GM18508 (cell line): ENCODE results near the gene SLC38A2.

Source experiments
- ATAC-seq: cut with Tn5 transposase; IDR thresholded peaks from one replicate; pipeline ENCODE4 v1.9.1; 2021; ENCODE audit warnings: moderate number of reproducible peaks; ENCODE audit not compliant: insufficient read depth, unreplicated experiment

SLC38A2 gene

GRCh38 chr12:46396826-46397225, 24.3 kb upstream of the SLC38A2 start:
- ATAC-seq, result no peak

DNA sequence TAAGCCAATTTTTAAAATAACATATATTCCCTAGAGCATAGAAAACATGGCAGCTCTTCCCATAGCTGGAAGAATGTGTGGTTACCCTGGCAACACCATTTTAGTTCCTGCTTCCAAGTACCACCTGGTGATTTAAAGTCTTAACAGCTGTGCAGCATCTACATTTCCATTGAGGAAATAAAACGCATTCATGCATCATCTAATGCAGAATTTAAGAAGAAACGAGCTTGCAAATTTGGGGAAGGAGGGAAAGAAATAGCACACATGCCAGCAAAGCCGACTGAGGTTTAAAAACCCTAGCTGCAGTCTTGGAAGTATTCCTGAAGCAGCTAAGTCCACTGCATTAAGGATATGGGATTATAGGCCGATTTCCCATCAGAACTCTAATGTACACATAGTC, 22.8 kb upstream of the SLC38A2 start:
- ATAC-seq, result no peak

DNA sequence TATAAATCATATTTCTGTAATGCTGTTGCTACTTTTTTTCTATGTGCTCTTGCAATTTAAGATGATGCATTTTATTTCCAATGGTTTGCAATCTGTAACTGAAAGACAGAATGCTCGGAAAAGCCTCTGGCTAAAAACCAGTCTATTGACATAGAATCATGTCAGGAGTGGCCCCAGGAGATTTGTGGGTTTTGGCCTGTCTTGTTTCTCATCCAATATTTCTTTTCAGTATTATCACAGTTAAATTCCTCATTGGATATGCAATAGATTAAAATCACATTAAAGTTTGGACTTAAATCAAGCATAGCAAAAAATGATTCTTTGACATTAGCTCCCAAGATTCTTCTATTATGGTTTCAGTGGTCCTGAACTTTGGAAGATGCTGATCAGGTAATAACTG, 19.1 kb upstream of the SLC38A2 start:
- ATAC-seq, result no peak

GRCh38 chr12:46390881-46391280, 18.3 kb upstream of the SLC38A2 start:
- no peak for ATAC-seq

DNA sequence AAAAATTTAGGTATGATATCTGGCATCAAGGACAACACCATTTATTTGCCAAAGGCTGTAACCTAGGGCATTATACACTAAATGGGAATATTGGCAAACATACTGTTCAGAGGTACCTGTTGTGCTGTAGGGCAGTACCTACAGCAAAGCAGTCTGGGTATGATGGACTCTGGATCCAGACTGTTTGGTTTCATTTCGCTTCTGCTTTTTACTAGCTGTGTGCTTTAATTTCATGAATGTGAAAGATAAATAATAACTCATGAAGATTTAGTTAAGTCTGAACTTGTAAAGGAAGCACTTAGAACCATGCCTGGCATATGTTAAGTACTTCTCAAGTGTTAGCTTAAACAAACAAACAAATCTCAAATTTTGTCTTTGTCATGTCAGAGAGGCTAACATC, 17.7 kb upstream of the SLC38A2 start:
- ATAC-seq, result no peak

GRCh38 chr12:46389031-46389616, 16.6 kb upstream of the SLC38A2 start:
- no peak for ATAC-seq

DNA sequence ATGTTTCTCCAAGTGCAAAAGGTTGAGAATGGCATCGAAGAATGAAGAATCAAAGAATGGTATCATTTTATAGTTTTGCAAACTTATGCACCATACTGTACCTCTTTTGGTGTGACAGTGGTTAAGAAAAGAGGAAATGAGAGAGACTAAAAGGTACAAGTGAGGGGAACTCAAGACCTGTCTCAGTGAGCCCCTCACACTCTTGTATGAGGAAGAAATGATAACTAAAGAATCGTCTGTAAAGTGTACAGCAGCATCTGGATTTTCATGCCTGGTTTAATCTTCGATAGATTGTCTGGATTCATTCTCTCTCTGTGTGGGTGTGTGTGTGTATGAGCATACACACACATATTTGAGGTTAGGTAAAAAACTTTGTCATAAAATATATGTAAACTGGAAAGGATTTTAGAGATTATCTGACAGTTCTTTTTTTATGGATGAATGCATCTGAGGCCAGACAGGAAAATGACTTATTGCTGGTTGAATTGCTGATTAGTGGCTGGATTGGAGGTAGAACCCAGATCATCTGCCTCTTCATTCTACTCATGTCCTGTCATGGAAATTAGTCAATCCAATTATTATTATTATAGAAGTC, 16.0 kb upstream of the SLC38A2 start:
- peak; percentile 70 for ATAC-seq

GRCh38 chr12:46387670-46388069, 15.1 kb upstream of the SLC38A2 start:
- ATAC-seq, result no peak

GRCh38 chr12:46386877-46387629, 14.5 kb upstream of the SLC38A2 start:
- ATAC-seq, result no peak

GRCh38 chr12:46386360-46386867, 13.8 kb upstream of the SLC38A2 start:
- ATAC-seq, result no peak

- ATAC-seq, result no peak
These were observed 12.9 kb upstream of the SLC38A2 start for GRCh38 chr12:46385438-46385837.

DNA sequence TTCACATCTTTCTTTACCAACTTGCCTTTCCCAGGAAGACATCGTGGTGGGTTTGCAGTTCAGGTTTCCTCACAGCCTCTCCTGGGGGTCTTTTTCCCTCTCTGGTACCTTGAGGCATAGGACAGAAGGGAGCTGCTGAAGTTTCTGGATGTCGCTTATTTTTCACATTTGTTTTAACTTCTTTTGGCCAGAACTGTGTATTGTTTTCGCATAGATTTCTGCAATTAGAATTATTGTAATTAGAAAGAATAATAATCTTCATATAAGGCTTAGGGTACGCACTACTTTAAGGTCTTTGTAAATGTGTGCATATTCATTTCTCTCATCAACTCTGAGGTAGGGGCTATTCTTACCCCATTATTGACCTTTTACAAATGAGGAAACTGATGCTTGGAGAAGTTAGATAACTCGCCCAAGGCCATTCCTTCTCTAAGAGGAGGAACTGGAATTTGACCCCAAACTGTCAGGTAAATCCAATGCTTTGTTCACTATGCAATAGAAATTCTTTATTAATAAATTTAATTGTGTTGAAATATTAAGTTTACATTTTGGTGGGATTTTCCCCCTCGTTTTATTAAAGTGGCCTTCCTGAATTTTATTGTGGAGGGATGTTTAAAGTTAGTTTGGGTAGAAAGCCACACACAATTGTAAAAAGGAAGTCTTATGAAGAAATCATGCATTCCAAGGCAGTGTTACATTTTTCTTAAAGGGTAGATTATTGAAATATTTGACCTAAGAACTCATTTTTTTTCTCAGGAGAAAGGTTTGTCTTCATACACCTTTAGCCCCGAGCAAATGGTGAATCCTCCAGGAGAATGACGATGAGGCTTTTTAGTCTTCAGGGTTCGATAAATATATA, 12.1 kb upstream of the SLC38A2 start:
- ATAC-seq, result no peak

GRCh38 chr12:46383654-46384450, 11.3 kb upstream of the SLC38A2 start:
- peak; percentile 24 for ATAC-seq

DNA sequence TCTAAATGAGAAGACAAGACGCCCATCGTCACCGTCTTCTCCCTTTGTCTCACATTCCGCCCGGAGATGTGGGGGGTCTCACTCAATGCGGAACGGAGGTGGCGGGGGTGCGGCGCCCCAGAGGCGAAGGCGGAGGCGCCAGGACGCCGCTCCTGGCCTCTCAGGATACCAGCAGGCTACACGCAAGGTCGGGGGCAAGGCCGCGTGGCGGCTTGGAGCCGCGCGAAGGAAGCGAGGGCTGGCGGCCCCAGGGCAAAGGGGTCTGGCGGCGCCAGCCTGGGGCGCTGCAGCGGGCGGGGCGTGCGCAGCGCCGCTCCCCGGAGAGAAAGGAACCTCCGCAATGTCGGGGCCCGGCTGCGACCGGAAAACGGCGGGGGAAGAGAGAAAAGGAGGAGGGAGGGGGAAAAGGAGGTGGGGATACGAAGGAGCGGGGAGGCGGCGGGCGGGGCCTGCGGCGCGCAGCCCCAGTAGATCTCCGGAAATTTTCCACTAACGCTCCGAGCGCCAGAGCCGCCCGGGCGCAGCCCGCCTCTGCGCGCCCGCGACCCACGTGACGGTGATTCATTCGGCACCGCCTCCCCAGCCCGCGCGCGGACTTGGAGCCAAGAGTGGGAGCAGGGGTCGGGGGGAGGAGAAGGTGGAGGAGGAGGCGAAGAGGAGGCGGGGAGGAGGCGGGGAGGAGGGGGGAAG, 10.5 kb upstream of the SLC38A2 start:
- peak; percentile 42 for ATAC-seq

- no peak for ATAC-seq
These were observed 9.9 kb upstream of the SLC38A2 start for GRCh38 chr12:46382408-46382963.

DNA sequence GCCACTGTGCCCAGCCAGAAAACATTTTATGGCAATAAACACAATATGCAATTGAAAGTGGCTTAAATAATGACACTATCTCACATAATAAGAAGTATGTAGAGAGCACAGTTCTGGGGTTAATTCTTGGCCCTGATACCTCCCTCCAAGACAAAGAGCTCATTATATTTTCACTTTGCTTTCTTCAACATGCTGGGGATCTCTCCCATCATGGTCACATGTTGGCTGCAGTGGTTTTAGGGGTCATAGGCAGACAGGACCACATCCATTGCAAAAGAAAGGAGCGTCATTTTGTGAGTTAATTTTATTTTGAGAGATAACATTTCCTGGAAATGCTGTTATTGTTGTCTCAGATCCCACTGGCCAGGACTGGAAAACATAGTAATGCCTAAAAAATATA, 8.3 kb upstream of the SLC38A2 start:
- ATAC-seq, result no peak

GRCh38 chr12:46380022-46380796, 7.6 kb upstream of the SLC38A2 start:
- ATAC-seq, result no peak

GRCh38 chr12:46379352-46379751, 6.8 kb upstream of the SLC38A2 start:
- no peak for ATAC-seq
